Prostate gland (tissue), 2 donors: ENCODE data around the gene ENAH.

Experiments
- CTCF ChIP-seq, 4 experiments: fragments of 200-600 bp in 2 of 4; fragments of 450-650 bp in 2 of 4; sonication (generic) in 2 of 4; IDR thresholded peaks; 1 replicate in 3 of 4; 2 replicates in 1 of 4; pipeline ENCODE4 v1.5.1; 2016 to 2019; ENCODE audit warnings: antibody characterized with exemption in 4 of 4, mild to moderate bottlenecking in 2 of 4, moderate library complexity in 2 of 4
- POLR2A ChIP-seq: fragments of 450-650 bp; IDR thresholded peaks from one replicate; pipeline ENCODE4 v1.6.1; 2016; ENCODE audit warnings: antibody characterized with exemption, mild to moderate bottlenecking
- POLR2AphosphoS5 ChIP-seq: sonication (generic); formaldehyde crosslinking; IDR thresholded peaks from one replicate; pipeline ENCODE4 v1.6.1; 2017; ENCODE audit warnings: antibody characterized with exemption

- TF ChIP-seq CTCF (IDR thresholded peaks at IDR 0.05) (peak; percentile 63 to 86 (median 76)), POLR2A (no peak), POLR2AphosphoS5 (peak; percentile 25)
These were observed 172.0 kb downstream of the ENAH start for GRCh38 chr1:225480825-225481434.
